HepG2 (cell line): ENCODE measurements around the gene SEC61A2. TPM values are rescaled to one million over a fixed set of nuclear protein-coding genes. Genes with fewer than 3 reads are reported as not detected.

ENCODE experiments used
- ATAC-seq: fragments of 200-7000 bp; cut with Tn5 transposase; 3 replicates; pipeline ENCODE4 v1.9.1; 2020; ENCODE audit warnings: mild to moderate bottlenecking, moderate library complexity
- BruUV-seq: library from RNA; stranded (reverse); fragments of 400-500 nt; replicated peaks from 2 replicates; lab custom pipeline; 2021; lab: Mats Ljungman, UMichigan
- CTCF ChIA-PET: fragments of 300-600 bp; formaldehyde crosslinking; extraction: SDS; loops from one replicate; lab custom pipeline; 2021; ENCODE audit warnings: low total read pairs, inconsistent platforms, low intra/inter-chr PET ratio; lab: Yijun Ruan, JAX
- POLR2A ChIA-PET: fragments of 350-600 bp; sonication (Branson Sonifier 250); formaldehyde crosslinking; loops from one replicate; lab custom pipeline; 2020; ENCODE audit warnings: antibody characterized with exemption, inconsistent platforms; lab: Yijun Ruan, JAX
- DNase-seq: peaks from one replicate; pipeline ENCODE4 v3.0.0-alpha.2; 2015; ENCODE audit warnings: low spot score
- FAIRE-seq: peaks from 3 replicates; lab custom pipeline; 2011; peaks lifted over from hg19 to GRCh38; lab: Jason Lieb, UNC
- H2AFZ ChIP-seq: one replicate; pipeline ENCODE4 v1.6.1; 2011; ENCODE audit warnings: low read length, inconsistent platforms
- H3K27ac ChIP-seq: fragments of 300-600 bp; 3 replicates; pipeline ENCODE4 v1.8.0; 2011; ENCODE audit warnings: mixed run types, mild to moderate bottlenecking, mixed read lengths, low read length, inconsistent platforms; ENCODE audit not compliant: insufficient read depth; ENCODE audit errors: extremely low read length
- H3K27me3 ChIP-seq, 2 experiments: fragments of 200-600 bp in 1 of 2; 2 replicates in 1 of 2; 3 replicates in 1 of 2; pipeline versions ENCODE4 v1.6.0 to v1.8.0; 2011; ENCODE audit warnings: low read length in 2 of 2, mild to moderate bottlenecking in 2 of 2, moderate library complexity in 2 of 2, inconsistent platforms in 1 of 2; ENCODE audit not compliant: insufficient read depth in 2 of 2, control insufficient read depth in 1 of 2
- H3K36me3 ChIP-seq, 2 experiments: fragments of 200-600 bp in 1 of 2; replicated peaks in 1 of 2; 2 replicates in 1 of 2; 3 replicates in 1 of 2; pipeline versions ENCODE4 v1.5.1 to v1.8.0; 2011; ENCODE audit warnings: low read length in 2 of 2, inconsistent platforms in 1 of 2; ENCODE audit not compliant: insufficient read depth in 2 of 2, control insufficient read depth in 1 of 2
- H3K4me1 ChIP-seq: 2 replicates; pipeline ENCODE4 v1.5.1; 2012; ENCODE audit warnings: low read length, inconsistent platforms; ENCODE audit not compliant: insufficient read depth
- H3K4me2 ChIP-seq: 2 replicates; pipeline ENCODE4 v1.6.0; 2011; ENCODE audit warnings: low read depth, low read length, inconsistent platforms
- H3K4me3 ChIP-seq, 3 experiments: fragments of 200-600 bp in 1 of 3; sonication (generic), shearing (Covaris generic) in 1 of 3; replicated peaks in 1 of 3; 2 replicates each; pipeline ENCODE4 v1.5.1; 2011 to 2016; ENCODE audit warnings: low read length in 3 of 3, inconsistent platforms in 2 of 3, low read depth in 2 of 3, mild to moderate bottlenecking in 2 of 3, control low read depth in 1 of 3, mixed read lengths in 1 of 3; ENCODE audit not compliant: insufficient read depth in 1 of 3
- H3K79me2 ChIP-seq: one replicate; pipeline ENCODE4 v1.6.1; 2011; ENCODE audit warnings: low read length, inconsistent platforms; ENCODE audit not compliant: insufficient read depth
- H3K9ac ChIP-seq: 2 replicates; pipeline ENCODE4 v1.6.0; 2011; ENCODE audit warnings: mild to moderate bottlenecking, low read depth, low read length, inconsistent platforms; ENCODE audit not compliant: insufficient read depth
- H3K9me3 ChIP-seq: 2 replicates; pipeline ENCODE4 v1.5.1; 2012; ENCODE audit warnings: mild to moderate bottlenecking, low read length
- H4K20me1 ChIP-seq: 2 replicates; pipeline ENCODE4 v1.6.0; 2011; ENCODE audit warnings: inconsistent platforms, mild to moderate bottlenecking, low read length, moderate library complexity; ENCODE audit not compliant: insufficient read depth
- CBX1 ChIP-seq: IDR thresholded peaks from one replicate; pipeline ENCODE4 v1.6.1; 2016; ENCODE audit warnings: antibody characterized with exemption, low read depth
- CTCF ChIP-seq: sonication (generic); formaldehyde crosslinking; IDR thresholded peaks from 2 replicates; pipeline ENCODE4 v1.5.0; 2020; ENCODE audit warnings: mild to moderate bottlenecking, missing genetic modification reagents, moderate library complexity
- DNMT3B ChIP-seq: conservative IDR thresholded peaks from 2 replicates; pipeline ENCODE4 v1.6.1; 2016; ENCODE audit warnings: missing biosample characterization, control low read depth
- MLXIP ChIP-seq: sonication (generic); formaldehyde crosslinking; IDR thresholded peaks from 2 replicates; pipeline ENCODE4 v1.9.0; 2021; ENCODE audit warnings: missing genetic modification reagents, borderline replicate concordance
- NR2C2 ChIP-seq: sonication (generic); formaldehyde crosslinking; IDR thresholded peaks from 2 replicates; pipeline ENCODE4 v1.4.0; 2020; ENCODE audit warnings: missing genetic modification reagents, mild to moderate bottlenecking, moderate library complexity, borderline replicate concordance
- SMC3 ChIP-seq: IDR thresholded peaks from 2 replicates; pipeline ENCODE4 v1.6.1; 2011; ENCODE audit warnings: low read length, improper control_type of control experiment
- SPEN ChIP-seq: sonication (generic); formaldehyde crosslinking; IDR thresholded peaks from 2 replicates; pipeline ENCODE4 v1.5.1; 2020; ENCODE audit warnings: low read depth, mild to moderate bottlenecking, missing genetic modification reagents
- STAG1 ChIP-seq: sonication (generic); formaldehyde crosslinking; IDR thresholded peaks from 2 replicates; pipeline ENCODE4 v1.4.0; 2020; ENCODE audit warnings: missing genetic modification reagents
- ZBTB1 ChIP-seq: sonication (generic); formaldehyde crosslinking; IDR thresholded peaks from 2 replicates; pipeline ENCODE4 v1.4.0; 2020; ENCODE audit warnings: missing genetic modification reagents, borderline replicate concordance
- ZBTB38 ChIP-seq: sonication (generic); formaldehyde crosslinking; IDR thresholded peaks from 2 replicates; pipeline ENCODE4 v1.5.1; 2020; ENCODE audit warnings: mild to moderate bottlenecking, missing genetic modification reagents
- ZC3H4 ChIP-seq: sonication (generic); formaldehyde crosslinking; IDR thresholded peaks from 2 replicates; pipeline ENCODE4 v1.4.0; 2020; ENCODE audit warnings: missing genetic modification reagents, borderline replicate concordance
- ZNF468 ChIP-seq: sonication (generic); formaldehyde crosslinking; IDR thresholded peaks from 2 replicates; pipeline ENCODE4 v1.8.0; 2022; ENCODE audit warnings: mild to moderate bottlenecking, moderate library complexity, missing genetic modification reagents
- ZNF773 ChIP-seq: sonication (generic); formaldehyde crosslinking; IDR thresholded peaks from 2 replicates; pipeline ENCODE4 v1.4.0; 2020; ENCODE audit warnings: missing genetic modification reagents, borderline replicate concordance
- WGBS: methylation state at CpG from one replicate; pipeline ENCODE4 v1.1.6; 2017; ENCODE audit warnings: low lambda C conversion rate; 5-methylcytosine and 5-hydroxymethylcytosine counted together
- in situ Hi-C: cut with HindIII; loops from 2 replicates; pipeline ENCODE4 v1.10.0; 2017; ENCODE audit warnings: low pct_unique_long_range_greater_than_20kb; ENCODE audit not compliant: extremely low pct_ligation_motif_present
- intact Hi-C: fragments of 100-400 bp; cut with micrococcal nuclease; formaldehyde crosslinking; loops from one replicate; pipeline ENCODE4 v1.10.0; 2022; ENCODE audit not compliant: unreplicated experiment
- polyA plus RNA-seq, 8 experiments: library from polyadenylated mRNA; depleted of rRNA in 3 of 8; stranded (reverse) in 7 of 8; unstranded in 1 of 8; fragments of >200 nt; fragmentation: Illumina TruSeq in 4 of 8; extraction: Trizol in 4 of 8; gene quantifications; 2 replicates each; pipeline versions ENCODE4 v1.2.1 to v1.2.3, GENCODE V29; 2011 to 2016; ENCODE audit warnings: low read depth in 4 of 8, missing spikeins in 1 of 8, mixed read lengths in 1 of 8; ENCODE audit not compliant: insufficient read depth in 1 of 8
- total RNA-seq, 5 experiments: library from RNA; depleted of rRNA; stranded (reverse); fragments of >200 nt; fragmentation: Illumina TruSeq; extraction: Trizol; gene quantifications; 2 replicates each; pipeline ENCODE4 v1.2.3, GENCODE V29; 2016; ENCODE audit warnings: low read depth in 1 of 5

Gene SEC61A2
- total and polyA plus RNA-seq, 2 of the 13 experiments (the other 11 are each of a cell fraction or from before 2014, with no cell fraction given): 5.5 to 7.4 TPM

- TF ChIP-seq MLXIP (CRISPR knock-in tag) (no peak), ZBTB1 (CRISPR knock-in tag) (no peak), ZNF468 (CRISPR knock-in tag) (no peak), DNMT3B (no peak), ZBTB38 (CRISPR knock-in tag) (no peak), SPEN (CRISPR knock-in tag) (no peak), ZC3H4 (CRISPR knock-in tag) (no peak)
Measured at GRCh38 chr10:12214093-12214492, 84.6 kb downstream of the SEC61A2 start (continued).

- Histone ChIP-seq H2AFZ (no peak overlapping the region), H3K27me3 (no peaks in the 10 kb centered on the region), H4K20me1 (peaks cover 8% of the 10 kb centered on the region), H3K4me2 (no peak overlapping the region), H3K4me3 (no peak overlapping the region), H3K9me3 (no peaks in the 10 kb centered on the region), H3K4me1 (no peaks in the 10 kb centered on the region), H3K9ac (no peak overlapping the region), H3K36me3 (peaks cover 13 to 67% of the 10 kb centered on the region in 2 experiments), H3K27ac (no peak overlapping the region), H3K79me2 (no peaks in the 10 kb centered on the region)
- no peak for ATAC-seq
- BruUV-seq: no TSS peak
- POLR2A ChIA-PET: interaction anchor here (1.3 kb wide), 1 partner anchor 23 kb away, joined by 3 read pairs; no protein-coding TSS in a partner anchor
- intact Hi-C loops: no loop called here
- CTCF ChIA-PET: interaction anchor here (0.7 to 3.2 kb wide), 2 partner anchors 23 to 442 kb away, joined by 3 to 9 read pairs; no protein-coding TSS in a partner anchor
- FAIRE-seq: no peak
- in situ Hi-C loops: no loop called here
- peak; percentile 39 for DNase-seq
- whole genome bisulfite sequencing: 55% methylated on average over 6 of the region's 6 CpGs
- TF ChIP-seq SMC3 (0 out of 2 replicates have a peak, but pooled peaks have one; percentile 6), ZNF773 (CRISPR knock-in tag) (no peak), CTCF (peak; percentile 54), CBX1 (no peak), NR2C2 (CRISPR knock-in tag) (peak; percentile 29; the same call in 1 of the 2 replicates), STAG1 (peak; percentile 53)
Measured at GRCh38 chr10:12214763-12215218, 85.3 kb downstream of the SEC61A2 start.
